ENCODE measurements around the gene LPIN3.

Gene LPIN3

DNA sequence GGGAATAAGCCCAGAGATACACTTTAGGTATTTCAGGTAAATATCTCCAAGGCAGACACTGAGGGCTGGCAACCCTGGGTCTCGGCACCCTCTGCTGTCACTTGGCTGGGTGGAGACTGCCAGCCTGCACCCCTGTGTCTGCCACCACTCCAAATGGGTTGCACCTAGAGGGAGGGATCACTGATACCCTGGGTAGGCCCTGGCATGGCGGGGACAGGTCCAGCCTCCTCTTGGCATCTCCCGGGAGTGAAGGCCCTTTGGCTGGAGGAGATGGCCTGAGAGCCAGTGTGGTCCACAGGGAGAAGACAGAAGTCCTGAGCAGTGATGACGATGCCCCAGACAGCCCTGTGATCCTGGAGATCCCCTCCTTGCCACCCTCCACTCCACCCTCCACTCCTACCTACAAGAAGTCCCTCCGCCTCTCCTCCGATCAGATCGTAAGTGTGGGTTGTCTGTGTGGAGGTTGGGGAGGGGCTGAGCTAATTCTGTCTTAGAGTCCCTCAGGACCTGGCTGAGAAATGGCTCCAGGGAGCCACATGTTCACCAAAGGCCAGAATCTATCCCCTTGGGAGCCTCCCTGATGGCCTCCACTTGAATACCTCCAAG is 15.1 kb downstream of the LPIN3 start:
- no peak overlapping the region for H3K9ac ChIP-seq (ENCODE audit: low read depth, low read length, poor library complexity, severe bottlenecking)
- H3F3A ChIP-seq (ENCODE audit: low read depth) = no peaks in the 10 kb centered on the region
- TF ChIP-seq, protein P1, sequence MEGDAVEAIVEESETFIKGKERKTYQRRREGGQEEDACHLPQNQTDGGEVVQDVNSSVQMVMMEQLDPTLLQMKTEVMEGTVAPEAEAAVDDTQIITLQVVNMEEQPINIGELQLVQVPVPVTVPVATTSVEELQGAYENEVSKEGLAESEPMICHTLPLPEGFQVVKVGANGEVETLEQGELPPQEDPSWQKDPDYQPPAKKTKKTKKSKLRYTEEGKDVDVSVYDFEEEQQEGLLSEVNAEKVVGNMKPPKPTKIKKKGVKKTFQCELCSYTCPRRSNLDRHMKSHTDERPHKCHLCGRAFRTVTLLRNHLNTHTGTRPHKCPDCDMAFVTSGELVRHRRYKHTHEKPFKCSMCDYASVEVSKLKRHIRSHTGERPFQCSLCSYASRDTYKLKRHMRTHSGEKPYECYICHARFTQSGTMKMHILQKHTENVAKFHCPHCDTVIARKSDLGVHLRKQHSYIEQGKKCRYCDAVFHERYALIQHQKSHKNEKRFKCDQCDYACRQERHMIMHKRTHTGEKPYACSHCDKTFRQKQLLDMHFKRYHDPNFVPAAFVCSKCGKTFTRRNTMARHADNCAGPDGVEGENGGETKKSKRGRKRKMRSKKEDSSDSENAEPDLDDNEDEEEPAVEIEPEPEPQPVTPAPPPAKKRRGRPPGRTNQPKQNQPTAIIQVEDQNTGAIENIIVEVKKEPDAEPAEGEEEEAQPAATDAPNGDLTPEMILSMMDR (conservative IDR thresholded peaks at IDR 0.05; ENCODE audit: low read length) = no peak
- no peak for TF ChIP-seq EZH2phosphoT487 (IDR thresholded peaks at IDR 0.05; ENCODE audit: borderline replicate concordance)
- no peaks in the 10 kb centered on the region for H3K36me3 ChIP-seq (ENCODE audit: insufficient read depth, low read length)
- H3K4me2 ChIP-seq (ENCODE audit: low read depth, low read length, poor library complexity, severe bottlenecking) = no peak overlapping the region
- H3K79me2 ChIP-seq (ENCODE audit: insufficient read depth, low read length) = no peaks in the 10 kb centered on the region
- no peaks in the 10 kb centered on the region for H3K9me3 ChIP-seq (ENCODE audit: insufficient read depth, low read depth, low read length)
- H3K9me2 ChIP-seq (replicated peaks; ENCODE audit: low read depth, low read length) = no peaks in the 10 kb centered on the region
- no peak overlapping the region for H3K4me3 ChIP-seq (ENCODE audit: low read length, poor library complexity, severe bottlenecking)
- H3K4me1 ChIP-seq (ENCODE audit: insufficient read depth, low read length, poor library complexity, severe bottlenecking) = no peaks in the 10 kb centered on the region
- H4K20me1 ChIP-seq (ENCODE audit: insufficient read depth, low read length, poor library complexity, severe bottlenecking) = no peaks in the 10 kb centered on the region
- no peak overlapping the region for H2AFZ ChIP-seq (ENCODE audit: low read length)
- H3K27me3 ChIP-seq (ENCODE audit: insufficient read depth, low read length, poor library complexity, severe bottlenecking) = no peaks in the 10 kb centered on the region

DNA sequence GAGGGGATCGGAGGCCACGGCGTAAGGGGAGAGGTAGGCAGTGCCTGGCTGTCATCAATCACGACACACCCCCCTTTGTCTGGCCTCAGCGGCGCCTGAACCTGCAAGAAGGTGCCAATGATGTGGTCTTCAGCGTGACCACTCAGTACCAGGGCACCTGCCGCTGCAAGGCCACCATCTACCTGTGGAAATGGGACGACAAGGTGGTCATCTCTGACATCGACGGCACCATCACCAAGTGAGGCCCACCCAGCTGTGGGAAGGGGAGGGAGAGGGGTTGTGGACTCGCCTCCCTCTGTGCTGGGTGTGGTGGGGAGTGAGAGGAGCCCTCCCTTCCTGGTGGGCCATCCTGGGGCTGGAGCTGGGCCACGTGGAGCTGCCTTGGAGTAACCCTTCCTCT is 16.3 kb downstream of the LPIN3 start:
- H4K20me1 ChIP-seq (ENCODE audit: insufficient read depth, low read length, poor library complexity, severe bottlenecking) = no peaks in the 10 kb centered on the region
- no peak overlapping the region for H2AFZ ChIP-seq (ENCODE audit: low read length)
- no peaks in the 10 kb centered on the region for H3K79me2 ChIP-seq (ENCODE audit: insufficient read depth, low read length)
- H3K9ac ChIP-seq (ENCODE audit: low read depth, low read length, poor library complexity, severe bottlenecking) = no peak overlapping the region
- H3K4me2 ChIP-seq (ENCODE audit: low read depth, low read length, poor library complexity, severe bottlenecking) = no peak overlapping the region
- no peak overlapping the region for H3K4me3 ChIP-seq (ENCODE audit: low read length, poor library complexity, severe bottlenecking)
- H3F3A ChIP-seq (ENCODE audit: low read depth) = no peaks in the 10 kb centered on the region
- TF ChIP-seq, protein P1 (conservative IDR thresholded peaks at IDR 0.05; ENCODE audit: low read length) = no peak
- no peak for TF ChIP-seq EZH2phosphoT487 (IDR thresholded peaks at IDR 0.05; ENCODE audit: borderline replicate concordance)
- no peaks in the 10 kb centered on the region for H3K36me3 ChIP-seq (ENCODE audit: insufficient read depth, low read length)
- H3K9me2 ChIP-seq (replicated peaks; ENCODE audit: low read depth, low read length) = no peaks in the 10 kb centered on the region
- no peaks in the 10 kb centered on the region for H3K4me1 ChIP-seq (ENCODE audit: insufficient read depth, low read length, poor library complexity, severe bottlenecking)
- no peaks in the 10 kb centered on the region for H3K27me3 ChIP-seq (ENCODE audit: insufficient read depth, low read length, poor library complexity, severe bottlenecking)
- no peaks in the 10 kb centered on the region for H3K9me3 ChIP-seq (ENCODE audit: insufficient read depth, low read depth, low read length)

- no peaks in the 10 kb centered on the region for H3F3A ChIP-seq (ENCODE audit: low read depth)
- H3K36me3 ChIP-seq (ENCODE audit: insufficient read depth, low read length) = no peaks in the 10 kb centered on the region
- no peaks in the 10 kb centered on the region for H3K27me3 ChIP-seq (ENCODE audit: insufficient read depth, low read length, poor library complexity, severe bottlenecking)
- no peak overlapping the region for H2AFZ ChIP-seq (ENCODE audit: low read length)
- no peak overlapping the region for H3K9ac ChIP-seq (ENCODE audit: low read depth, low read length, poor library complexity, severe bottlenecking)
- H3K4me1 ChIP-seq (ENCODE audit: insufficient read depth, low read length, poor library complexity, severe bottlenecking) = no peaks in the 10 kb centered on the region
- no peak overlapping the region for H3K4me3 ChIP-seq (ENCODE audit: low read length, poor library complexity, severe bottlenecking)
- H3K4me2 ChIP-seq (ENCODE audit: low read depth, low read length, poor library complexity, severe bottlenecking) = no peak overlapping the region
- H3K79me2 ChIP-seq (ENCODE audit: insufficient read depth, low read length) = no peaks in the 10 kb centered on the region
- TF ChIP-seq EZH2phosphoT487 (IDR thresholded peaks at IDR 0.05; ENCODE audit: borderline replicate concordance) = no peak
- TF ChIP-seq, protein P1 (conservative IDR thresholded peaks at IDR 0.05; ENCODE audit: low read length) = peak; percentile 51
- H4K20me1 ChIP-seq (ENCODE audit: insufficient read depth, low read length, poor library complexity, severe bottlenecking) = no peaks in the 10 kb centered on the region
- no peaks in the 10 kb centered on the region for H3K9me2 ChIP-seq (replicated peaks; ENCODE audit: low read depth, low read length)
- H3K9me3 ChIP-seq (ENCODE audit: insufficient read depth, low read depth, low read length) = no peaks in the 10 kb centered on the region
Measured at GRCh38 chr20:41357424-41358163, 17.0 kb downstream of the LPIN3 start.
